HepG2 (cell line): Measurements from ENCODE around the gene NUDT19. TPM values are rescaled to one million over a fixed set of nuclear protein-coding genes. Genes with fewer than 3 reads are reported as not detected.
"Not testable (repeated sequence)": the region's sequence is repeated elsewhere in the genome, so short reads cannot be mapped to it uniquely, and the experiment has no call there.

Experiments used
- ATAC-seq: fragments of 200-7000 bp; cut with Tn5 transposase; 3 replicates; pipeline ENCODE4 v1.9.1; 2020; ENCODE audit warnings: mild to moderate bottlenecking, moderate library complexity
- BruUV-seq: library from RNA; stranded (reverse); fragments of 400-500 nt; replicated peaks from 2 replicates; lab custom pipeline; 2021; lab: Mats Ljungman, UMichigan
- CTCF ChIA-PET: fragments of 300-600 bp; formaldehyde crosslinking; extraction: SDS; loops from one replicate; lab custom pipeline; 2021; ENCODE audit warnings: low total read pairs, inconsistent platforms, low intra/inter-chr PET ratio; lab: Yijun Ruan, JAX
- POLR2A ChIA-PET: fragments of 350-600 bp; sonication (Branson Sonifier 250); formaldehyde crosslinking; loops from one replicate; lab custom pipeline; 2020; ENCODE audit warnings: antibody characterized with exemption, inconsistent platforms; lab: Yijun Ruan, JAX
- DNase-seq: peaks from one replicate; pipeline ENCODE4 v3.0.0-alpha.2; 2015; ENCODE audit warnings: low spot score
- FAIRE-seq: peaks from 3 replicates; lab custom pipeline; 2011; peaks lifted over from hg19 to GRCh38; lab: Jason Lieb, UNC
- H2AFZ ChIP-seq: one replicate; pipeline ENCODE4 v1.6.1; 2011; ENCODE audit warnings: low read length, inconsistent platforms
- H3K27ac ChIP-seq: fragments of 300-600 bp; 3 replicates; pipeline ENCODE4 v1.8.0; 2011; ENCODE audit warnings: mixed run types, mild to moderate bottlenecking, mixed read lengths, low read length, inconsistent platforms; ENCODE audit not compliant: insufficient read depth; ENCODE audit errors: extremely low read length
- H3K27me3 ChIP-seq, 2 experiments: fragments of 200-600 bp in 1 of 2; 2 replicates in 1 of 2; 3 replicates in 1 of 2; pipeline versions ENCODE4 v1.6.0 to v1.8.0; 2011; ENCODE audit warnings: low read length in 2 of 2, mild to moderate bottlenecking in 2 of 2, moderate library complexity in 2 of 2, inconsistent platforms in 1 of 2; ENCODE audit not compliant: insufficient read depth in 2 of 2, control insufficient read depth in 1 of 2
- H3K36me3 ChIP-seq, 2 experiments: fragments of 200-600 bp in 1 of 2; replicated peaks in 1 of 2; 2 replicates in 1 of 2; 3 replicates in 1 of 2; pipeline versions ENCODE4 v1.5.1 to v1.8.0; 2011; ENCODE audit warnings: low read length in 2 of 2, inconsistent platforms in 1 of 2; ENCODE audit not compliant: insufficient read depth in 2 of 2, control insufficient read depth in 1 of 2
- H3K4me1 ChIP-seq: 2 replicates; pipeline ENCODE4 v1.5.1; 2012; ENCODE audit warnings: low read length, inconsistent platforms; ENCODE audit not compliant: insufficient read depth
- H3K4me2 ChIP-seq: 2 replicates; pipeline ENCODE4 v1.6.0; 2011; ENCODE audit warnings: low read depth, low read length, inconsistent platforms
- H3K4me3 ChIP-seq, 3 experiments: fragments of 200-600 bp in 1 of 3; sonication (generic), shearing (Covaris generic) in 1 of 3; replicated peaks in 1 of 3; 2 replicates each; pipeline ENCODE4 v1.5.1; 2011 to 2016; ENCODE audit warnings: low read length in 3 of 3, inconsistent platforms in 2 of 3, low read depth in 2 of 3, mild to moderate bottlenecking in 2 of 3, control low read depth in 1 of 3, mixed read lengths in 1 of 3; ENCODE audit not compliant: insufficient read depth in 1 of 3
- H3K79me2 ChIP-seq: one replicate; pipeline ENCODE4 v1.6.1; 2011; ENCODE audit warnings: low read length, inconsistent platforms; ENCODE audit not compliant: insufficient read depth
- H3K9ac ChIP-seq: 2 replicates; pipeline ENCODE4 v1.6.0; 2011; ENCODE audit warnings: mild to moderate bottlenecking, low read depth, low read length, inconsistent platforms; ENCODE audit not compliant: insufficient read depth
- H3K9me3 ChIP-seq: 2 replicates; pipeline ENCODE4 v1.5.1; 2012; ENCODE audit warnings: mild to moderate bottlenecking, low read length
- H4K20me1 ChIP-seq: 2 replicates; pipeline ENCODE4 v1.6.0; 2011; ENCODE audit warnings: inconsistent platforms, mild to moderate bottlenecking, low read length, moderate library complexity; ENCODE audit not compliant: insufficient read depth
- ZSCAN5A ChIP-seq: sonication (generic); formaldehyde crosslinking; IDR thresholded peaks from 2 replicates; pipeline ENCODE4 v1.8.0; 2022; ENCODE audit warnings: mild to moderate bottlenecking, missing genetic modification reagents, borderline replicate concordance
- WGBS: methylation state at CpG from one replicate; pipeline ENCODE4 v1.1.6; 2017; ENCODE audit warnings: low lambda C conversion rate; 5-methylcytosine and 5-hydroxymethylcytosine counted together
- in situ Hi-C: cut with HindIII; loops from 2 replicates; pipeline ENCODE4 v1.10.0; 2017; ENCODE audit warnings: low pct_unique_long_range_greater_than_20kb; ENCODE audit not compliant: extremely low pct_ligation_motif_present
- intact Hi-C: fragments of 100-400 bp; cut with micrococcal nuclease; formaldehyde crosslinking; loops from one replicate; pipeline ENCODE4 v1.10.0; 2022; ENCODE audit not compliant: unreplicated experiment
- polyA plus RNA-seq, 8 experiments: library from polyadenylated mRNA; depleted of rRNA in 3 of 8; stranded (reverse) in 7 of 8; unstranded in 1 of 8; fragments of >200 nt; fragmentation: Illumina TruSeq in 4 of 8; extraction: Trizol in 4 of 8; gene quantifications; 2 replicates each; pipeline versions ENCODE4 v1.2.1 to v1.2.3, GENCODE V29; 2011 to 2016; ENCODE audit warnings: low read depth in 4 of 8, missing spikeins in 1 of 8, mixed read lengths in 1 of 8; ENCODE audit not compliant: insufficient read depth in 1 of 8
- total RNA-seq, 5 experiments: library from RNA; depleted of rRNA; stranded (reverse); fragments of >200 nt; fragmentation: Illumina TruSeq; extraction: Trizol; gene quantifications; 2 replicates each; pipeline ENCODE4 v1.2.3, GENCODE V29; 2016; ENCODE audit warnings: low read depth in 1 of 5

Gene NUDT19
- total and polyA plus RNA-seq, 2 of the 13 experiments (the other 11 are each of a cell fraction or from before 2014, with no cell fraction given): 3.1 to 3.6 TPM

GRCh38 chr19:32652331-32652730 lies 39.3 kb upstream of the NUDT19 start:
- POLR2A ChIA-PET, ATAC-seq, CTCF ChIA-PET, H3K27me3 ChIP-seq, intact Hi-C loops, H3K79me2 ChIP-seq, DNase-seq, BruUV-seq, H2AFZ ChIP-seq, H3K4me3 ChIP-seq, H3K4me1 ChIP-seq, H3K27ac ChIP-seq, H4K20me1 ChIP-seq, H3K9me3 ChIP-seq, FAIRE-seq, in situ Hi-C loops, H3K4me2 ChIP-seq, H3K9ac ChIP-seq: not testable (repeated sequence)
- H3K36me3 ChIP-seq: peaks cover 16 to 32% of the 10 kb centered on the region in 2 experiments; a peak in 4 of 5 replicates
- WGBS: 98% methylated on average over 13 of the region's 13 CpGs

GRCh38 chr19:32652894-32653598 lies 38.6 kb upstream of the NUDT19 start:
- in situ Hi-C loops: no loop called here
- TF ChIP-seq ZSCAN5A (CRISPR knock-in tag): no peak
- peaks cover 12 to 28% of the 10 kb centered on the region in 2 experiments; a peak in 4 of 5 replicates for H3K36me3 ChIP-seq
- H4K20me1 ChIP-seq: no peaks in the 10 kb centered on the region
- H3K4me3 ChIP-seq: no peak overlapping the region
- H3K9ac ChIP-seq: no peak overlapping the region
- FAIRE-seq (no peak), ATAC-seq (no peak), DNase-seq (no peak)
- no peaks in the 10 kb centered on the region for H3K9me3 ChIP-seq
- BruUV-seq: no TSS peak
- no peaks in the 10 kb centered on the region for H3K27me3 ChIP-seq
- WGBS: 96% methylated on average over 12 of the region's 12 CpGs
- H3K27ac ChIP-seq: no peak overlapping the region
- H3K4me1 ChIP-seq: no peaks in the 10 kb centered on the region
- intact Hi-C loops: no loop called here
- H3K79me2 ChIP-seq: no peaks in the 10 kb centered on the region
- no peak overlapping the region for H2AFZ ChIP-seq
- H3K4me2 ChIP-seq: no peak overlapping the region
- POLR2A ChIA-PET: no interaction called here
- CTCF ChIA-PET: no interaction called here
